PFSK-1 (cell line): ENCODE measurements around the gene CA7.

ENCODE experiments used
- FOXP2 ChIP-seq: optimal IDR thresholded peaks from 2 replicates; pipeline ENCODE3; 2011; ENCODE audit warnings: borderline replicate concordance, control low read depth, inconsistent platforms; ENCODE audit not compliant: insufficient read depth; ENCODE audit errors: extremely low read length, extremely low read depth
- POLR2AphosphoS5 ChIP-seq: IDR thresholded peaks from 2 replicates; pipeline ENCODE4 v1.6.1; 2012; ENCODE audit warnings: low read depth, mild to moderate bottlenecking, control low read depth, low read length, moderate library complexity
- REST ChIP-seq, 2 experiments: IDR thresholded peaks; 2 replicates each; pipeline versions ENCODE4 v1.6.1 to v1.8.0; 2011 to 2012; ENCODE audit warnings: low read depth in 2 of 2, low read length in 2 of 2, control low read depth in 1 of 2, inconsistent platforms in 1 of 2, mild to moderate bottlenecking in 1 of 2, moderate library complexity in 1 of 2; ENCODE audit not compliant: insufficient read depth in 1 of 2
- SIN3A ChIP-seq: IDR thresholded peaks from 2 replicates; pipeline ENCODE4 v1.6.1; 2012; ENCODE audit warnings: mild to moderate bottlenecking, low read length, moderate library complexity, borderline replicate concordance; ENCODE audit not compliant: insufficient read depth
- TAF1 ChIP-seq: IDR thresholded peaks from 2 replicates; pipeline ENCODE4 v1.6.1; 2012; ENCODE audit warnings: low read length, control low read depth, borderline replicate concordance; ENCODE audit not compliant: insufficient read depth

The CA7 gene

GRCh38 chr16:66888647-66889615 is 44.7 kb downstream of the CA7 start:
- TF ChIP-seq SIN3A: no peak
- no peak for TF ChIP-seq POLR2AphosphoS5
- no peak for TF ChIP-seq TAF1
- no peak for TF ChIP-seq REST (IDR thresholded peaks at IDR 0.05; ENCODE audit: insufficient read depth in 1 of 2, low read depth in 2 of 2, low read length in 2 of 2)
- TF ChIP-seq FOXP2: no peak

GRCh38 chr16:66889622-66890021 is 45.4 kb downstream of the CA7 start:
- no peak for TF ChIP-seq REST (IDR thresholded peaks at IDR 0.05; ENCODE audit: insufficient read depth in 1 of 2, low read depth in 2 of 2, low read length in 2 of 2)
- TF ChIP-seq FOXP2: no peak
- no peak for TF ChIP-seq TAF1
- TF ChIP-seq POLR2AphosphoS5: no peak
- no peak for TF ChIP-seq SIN3A

GRCh38 chr16:66890799-66891198 is 46.6 kb downstream of the CA7 start:
- no peak for TF ChIP-seq REST (IDR thresholded peaks at IDR 0.05; ENCODE audit: insufficient read depth in 1 of 2, low read depth in 2 of 2, low read length in 2 of 2)

- TF ChIP-seq REST (IDR thresholded peaks at IDR 0.05; ENCODE audit: insufficient read depth in 1 of 2, low read depth in 2 of 2, low read length in 2 of 2) (no peak), SIN3A (no peak), POLR2AphosphoS5 (no peak), TAF1 (no peak), FOXP2 (no peak)
Observed at GRCh38 chr16:66891360-66891759, 47.1 kb downstream of the CA7 start.

GRCh38 chr16:66891797-66892196 is 47.6 kb downstream of the CA7 start:
- TF ChIP-seq REST (IDR thresholded peaks at IDR 0.05; ENCODE audit: insufficient read depth in 1 of 2, low read depth in 2 of 2, low read length in 2 of 2): no peak
- TF ChIP-seq SIN3A: no peak
- TF ChIP-seq FOXP2: no peak
- no peak for TF ChIP-seq TAF1
- TF ChIP-seq POLR2AphosphoS5: no peak
